Left lobe of liver (tissue), 2 donors: ENCODE results near the gene FAM83F. TPM values are rescaled to one million over a fixed set of nuclear protein-coding genes. Genes with fewer than 3 reads are reported as not detected.

ENCODE experiments used
- ATAC-seq: fragments of 200-7000 bp; cut with Tn5 transposase; one replicate; pipeline ENCODE4 v1.9.1; 2020; ENCODE audit warnings: mild to moderate bottlenecking, moderate library complexity
- DNase-seq: peaks from one replicate; pipeline ENCODE4 v3.0.0-alpha.2; 2020; ENCODE audit warnings: low spot score
- total RNA-seq: library from RNA; stranded (reverse); gene quantifications from one replicate; pipeline ENCODE4 v1.2.1, GENCODE V29; 2021
- donor health status: DM: no; HTN: no; CAD: no; lungs with moderate emphysema.
- donor health status: DM: no; HTN: yes; CAD: no.

The FAM83F gene
- total RNA-seq, 1 donor from 2014 or later: 6.6 TPM

GRCh38 chr22:39992894-39993293 lies 1.9 kb upstream of the FAM83F start:
- peak; percentile 32 for ATAC-seq
- peak; percentile 74 for DNase-seq

DNA sequence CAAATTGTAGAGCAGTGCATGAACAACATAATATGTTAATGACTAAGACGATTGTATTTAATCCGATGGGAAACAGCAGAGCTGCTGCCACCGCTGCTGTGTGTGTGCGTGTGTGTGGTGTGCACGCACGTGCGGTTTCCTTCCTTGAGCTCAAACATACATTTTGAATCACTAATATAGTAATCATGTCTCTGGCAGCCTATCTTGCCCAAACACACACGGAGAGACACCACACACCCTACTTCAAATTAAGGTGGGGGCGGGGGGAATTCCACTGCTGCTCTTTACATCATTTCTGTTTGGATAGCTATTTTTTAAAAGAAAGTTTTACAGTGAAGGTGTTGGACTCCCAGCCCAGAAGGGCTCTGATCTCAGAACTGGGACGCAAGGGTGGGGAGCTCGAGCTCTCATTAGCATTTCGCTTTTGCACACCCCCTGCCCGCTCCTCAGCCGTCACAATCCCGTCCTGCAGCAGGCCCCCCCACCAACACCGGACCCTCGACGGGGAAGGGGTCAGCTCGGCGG lies 651 bp upstream of the FAM83F start:
- no peak for DNase-seq
- no peak for ATAC-seq

DNA sequence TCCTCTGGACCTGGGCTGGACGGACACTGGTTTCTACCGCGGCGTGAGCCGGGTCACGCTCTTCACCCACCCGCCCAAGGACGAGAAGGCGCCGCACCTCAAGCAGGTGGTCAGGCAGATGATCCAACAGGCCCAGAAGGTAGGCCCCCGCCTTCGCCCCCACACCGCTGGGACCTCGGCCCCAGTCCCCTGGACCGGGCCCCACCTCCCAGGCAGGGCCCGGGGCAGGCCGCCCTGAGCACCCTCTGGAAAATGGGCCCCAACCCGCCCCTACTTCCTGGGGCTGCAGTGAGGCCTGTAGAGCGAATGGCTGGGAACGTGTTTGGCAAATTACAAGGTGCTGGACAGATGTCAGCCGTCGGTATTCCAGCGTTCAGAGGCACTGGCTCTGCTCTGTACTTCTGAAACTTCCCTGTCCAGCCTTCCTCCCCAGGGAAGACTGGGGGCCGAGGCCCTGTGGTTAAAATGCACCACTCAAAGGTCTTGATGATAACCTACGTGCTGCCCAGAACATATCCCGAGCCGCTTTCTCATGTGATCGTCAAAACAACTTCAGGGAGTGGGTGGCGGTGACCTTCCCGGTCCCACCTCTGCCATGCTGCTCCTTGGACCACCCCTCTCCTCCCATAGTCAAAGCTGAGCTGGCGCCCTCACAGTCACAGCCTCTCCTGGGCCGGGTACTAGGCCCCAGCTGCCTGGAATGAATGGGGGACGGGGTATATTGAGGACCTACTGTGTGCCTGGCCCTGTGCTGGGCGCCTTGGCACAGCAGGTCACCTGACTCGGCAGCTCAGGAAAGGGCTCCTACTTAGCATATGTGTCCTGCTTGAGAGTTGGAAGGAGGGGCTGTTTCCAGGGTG lies 869 bp downstream of the FAM83F start:
- ATAC-seq (peak; percentile 1), DNase-seq (no peak)

GRCh38 chr22:39996732-39997131 lies 2.0 kb downstream of the FAM83F start:
- ATAC-seq: no peak
- DNase-seq: no peak

- ATAC-seq (no peak), DNase-seq (no peak)
Observed at GRCh38 chr22:39997421-39997820, 2.7 kb downstream of the FAM83F start.

DNA sequence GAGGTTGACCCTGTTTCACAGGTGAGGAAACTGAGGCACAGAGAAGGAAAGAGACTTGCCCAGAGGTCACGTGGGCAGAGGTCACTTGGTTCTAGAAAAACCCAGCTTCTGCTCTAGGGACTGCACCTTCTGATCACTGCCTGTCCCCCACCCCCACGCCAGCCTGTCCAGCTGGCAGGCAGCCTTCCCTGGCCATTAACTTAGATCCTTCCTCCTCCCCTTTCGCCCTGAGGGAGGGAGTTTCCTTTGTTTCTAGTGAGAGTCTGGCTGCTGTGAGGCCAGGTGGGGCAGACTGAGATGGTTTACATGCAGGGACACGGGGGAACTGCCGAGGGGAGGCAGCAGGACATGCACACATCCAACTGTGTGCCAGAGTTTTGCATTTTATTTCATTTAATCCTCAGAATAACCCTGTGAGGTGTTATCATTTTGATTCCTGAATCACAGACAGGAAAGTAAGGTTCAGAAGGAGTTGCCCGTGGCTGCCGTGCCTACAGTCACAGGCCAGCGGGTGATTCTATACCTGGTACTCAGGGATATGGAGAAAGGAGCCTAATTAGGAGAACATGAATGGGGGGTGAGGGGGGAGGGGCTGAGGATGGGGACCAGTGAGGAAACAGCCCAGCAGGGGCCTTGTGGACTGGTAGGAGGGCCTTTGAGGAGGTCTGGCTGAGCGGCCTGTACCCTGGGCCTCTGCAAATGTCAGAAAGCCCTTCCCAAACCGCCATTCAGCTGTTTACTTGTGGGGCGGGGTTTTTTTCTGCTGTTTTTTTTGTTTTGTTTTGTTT lies 3.4 kb downstream of the FAM83F start:
- ATAC-seq (peak; percentile 66), DNase-seq (peak; percentile 81)

GRCh38 chr22:39999144-39999757 lies 4.5 kb downstream of the FAM83F start:
- DNase-seq (peak; percentile 81), ATAC-seq (peak; percentile 36)

DNA sequence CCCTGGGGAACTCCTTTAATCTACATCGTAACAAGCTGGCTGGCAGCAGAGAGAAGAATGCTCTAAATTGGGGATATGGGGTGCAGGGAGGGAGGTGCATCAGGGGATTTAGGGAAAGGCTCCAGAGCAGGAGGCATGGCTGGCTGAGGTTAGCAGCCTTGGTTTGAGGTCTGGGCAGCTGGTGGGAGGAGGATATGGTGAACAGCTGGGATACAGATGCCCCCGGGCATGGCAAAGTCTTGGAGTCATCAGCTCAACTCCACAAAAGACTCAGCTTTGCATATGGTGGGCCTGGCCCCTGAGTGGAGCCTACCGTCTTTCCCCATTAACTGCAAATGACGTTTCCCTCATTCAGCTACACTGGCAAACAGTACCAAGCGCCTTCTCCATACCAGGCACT lies 5.4 kb downstream of the FAM83F start:
- no peak for DNase-seq
- no peak for ATAC-seq

- no peak for ATAC-seq
- DNase-seq: no peak
Observed at GRCh38 chr22:40001106-40001505, 6.4 kb downstream of the FAM83F start.

DNA sequence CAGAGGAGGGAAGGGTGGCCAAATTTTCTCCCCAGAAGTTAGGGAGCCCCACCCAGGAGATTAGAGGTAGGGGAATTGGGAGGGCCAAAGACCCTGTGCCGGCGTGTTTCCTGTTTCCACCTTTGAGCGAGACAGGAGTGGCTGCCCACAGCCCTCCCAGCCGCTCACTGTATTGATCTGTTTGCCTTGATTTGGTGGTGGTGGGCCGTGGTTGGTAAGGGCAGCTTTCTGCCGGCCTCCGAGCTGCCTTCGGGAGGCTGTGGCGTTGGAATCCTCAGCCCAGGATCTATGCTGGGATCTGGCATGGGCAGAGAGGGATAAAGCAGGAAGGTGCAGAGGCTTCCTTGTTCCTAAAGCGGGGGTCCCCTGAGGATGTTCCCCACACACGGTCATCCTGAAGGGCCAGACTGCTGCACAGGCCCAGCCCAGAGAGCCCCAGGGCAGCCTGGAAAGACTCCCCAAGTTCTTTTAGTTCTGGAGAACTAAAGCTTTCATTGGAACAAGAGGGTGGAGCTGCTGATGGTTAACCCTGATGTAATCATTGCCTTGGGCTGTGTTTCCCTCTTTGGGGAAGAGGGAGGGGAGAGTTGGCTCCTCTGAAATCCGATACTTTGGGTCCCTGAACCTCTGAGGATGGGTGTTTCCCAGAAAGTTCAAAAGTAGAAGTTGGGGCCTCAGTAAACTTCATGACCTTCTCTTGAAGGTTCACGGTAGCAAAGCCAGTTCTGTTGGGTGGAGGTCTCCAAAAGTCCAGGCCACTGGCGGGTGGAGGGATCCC lies 7.2 kb downstream of the FAM83F start:
- ATAC-seq: no peak
- no peak for DNase-seq

GRCh38 chr22:40002935-40003715 lies 8.4 kb downstream of the FAM83F start:
- DNase-seq (no peak), ATAC-seq (no peak)

DNA sequence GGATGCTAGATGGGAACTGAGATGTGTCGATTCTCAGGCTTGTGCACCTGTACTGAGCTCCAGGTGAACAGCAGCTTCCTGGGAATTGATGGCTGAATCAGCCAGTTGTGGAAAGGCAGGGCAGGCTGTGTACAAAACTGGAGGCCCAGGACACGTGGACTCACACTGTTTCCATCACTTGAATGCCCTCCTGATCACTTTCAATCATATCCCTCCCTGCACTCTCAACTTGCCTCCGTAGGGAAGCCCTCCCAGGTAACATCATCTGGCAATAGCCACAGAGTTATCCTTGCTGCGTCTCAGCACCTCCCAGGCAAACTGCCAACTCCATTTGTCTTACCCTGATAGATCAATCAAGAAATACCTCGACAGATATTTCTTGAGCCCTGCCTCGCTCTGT lies 10.1 kb downstream of the FAM83F start:
- ATAC-seq (no peak), DNase-seq (no peak)

DNA sequence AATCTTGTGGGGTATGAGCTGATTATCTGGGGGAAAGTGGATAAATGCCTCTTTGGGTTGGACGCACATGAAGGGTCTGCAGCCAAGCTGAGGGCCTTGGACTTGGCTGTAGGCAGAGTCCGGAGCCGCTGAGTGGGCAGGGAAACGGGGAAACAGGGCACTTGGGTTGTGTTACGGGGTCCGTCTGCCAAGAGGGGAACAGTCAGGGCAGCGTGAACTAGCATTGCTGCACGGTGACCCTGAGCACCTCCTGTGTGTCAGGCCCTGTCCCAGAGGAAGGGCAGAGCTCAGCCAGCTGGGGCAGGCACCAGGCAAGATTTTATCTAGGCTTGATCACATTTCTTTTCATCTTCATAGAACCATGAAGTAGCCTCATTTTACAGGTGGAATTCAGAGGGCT lies 11.9 kb downstream of the FAM83F start:
- DNase-seq: no peak

GRCh38 chr22:40007853-40008710 lies 13.3 kb downstream of the FAM83F start:
- peak; percentile 15 for ATAC-seq
- DNase-seq: no peak

More for the DNA sequence above, 11.9 kb downstream of the FAM83F start:
- ATAC-seq: no peak

DNA sequence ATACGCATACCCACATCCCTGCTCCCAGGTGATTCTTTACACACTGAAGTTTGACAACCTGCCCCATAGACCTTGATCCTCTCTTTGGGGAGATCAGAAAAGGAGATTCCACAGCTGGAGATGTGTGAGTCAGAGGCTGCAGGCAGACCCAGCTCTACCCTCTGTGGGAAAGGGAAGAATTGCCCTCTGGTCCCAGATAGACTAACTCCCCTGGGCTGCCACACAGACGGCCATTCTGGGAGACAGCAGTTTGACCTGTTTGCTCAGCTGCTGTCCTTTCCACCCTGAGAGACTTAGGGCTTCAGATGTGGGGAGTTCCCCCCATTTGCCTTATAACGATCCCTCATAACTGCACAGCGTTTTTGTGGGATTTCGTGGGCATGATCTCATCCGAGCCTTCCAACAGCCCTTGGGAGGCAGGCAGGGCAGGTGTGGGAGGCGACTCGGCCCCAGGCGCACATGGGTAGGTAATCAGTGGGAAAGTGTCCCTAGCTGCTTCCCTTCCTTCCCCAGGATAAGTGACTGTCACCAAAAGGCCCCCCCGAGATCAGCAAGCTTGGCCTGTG lies 14.1 kb downstream of the FAM83F start:
- no peak for DNase-seq
- no peak for ATAC-seq

DNA sequence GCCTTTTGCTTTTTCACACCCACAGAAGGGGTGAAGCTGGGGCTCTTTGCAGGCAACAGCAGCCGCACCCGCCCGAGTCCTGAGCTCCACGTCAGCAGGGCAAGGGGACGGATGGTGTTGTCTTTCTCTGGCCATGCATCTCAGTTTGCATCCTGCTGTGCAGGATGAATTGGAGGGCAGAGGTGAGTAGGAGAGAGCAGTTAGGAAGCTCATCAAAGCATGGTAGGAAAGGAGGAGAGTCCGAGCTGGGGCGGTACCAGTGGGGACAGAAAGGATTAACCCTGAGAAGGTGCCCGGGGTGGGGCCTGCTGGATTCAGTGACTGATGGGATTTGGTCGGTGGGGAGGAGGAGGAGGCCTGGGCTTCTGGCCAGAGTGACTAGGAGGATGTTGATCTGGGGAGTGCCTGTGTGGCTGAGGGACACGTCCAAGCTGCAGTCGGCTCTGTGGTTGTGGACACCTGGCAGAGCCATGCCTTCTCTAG lies 14.6 kb downstream of the FAM83F start:
- DNase-seq: no peak

DNA sequence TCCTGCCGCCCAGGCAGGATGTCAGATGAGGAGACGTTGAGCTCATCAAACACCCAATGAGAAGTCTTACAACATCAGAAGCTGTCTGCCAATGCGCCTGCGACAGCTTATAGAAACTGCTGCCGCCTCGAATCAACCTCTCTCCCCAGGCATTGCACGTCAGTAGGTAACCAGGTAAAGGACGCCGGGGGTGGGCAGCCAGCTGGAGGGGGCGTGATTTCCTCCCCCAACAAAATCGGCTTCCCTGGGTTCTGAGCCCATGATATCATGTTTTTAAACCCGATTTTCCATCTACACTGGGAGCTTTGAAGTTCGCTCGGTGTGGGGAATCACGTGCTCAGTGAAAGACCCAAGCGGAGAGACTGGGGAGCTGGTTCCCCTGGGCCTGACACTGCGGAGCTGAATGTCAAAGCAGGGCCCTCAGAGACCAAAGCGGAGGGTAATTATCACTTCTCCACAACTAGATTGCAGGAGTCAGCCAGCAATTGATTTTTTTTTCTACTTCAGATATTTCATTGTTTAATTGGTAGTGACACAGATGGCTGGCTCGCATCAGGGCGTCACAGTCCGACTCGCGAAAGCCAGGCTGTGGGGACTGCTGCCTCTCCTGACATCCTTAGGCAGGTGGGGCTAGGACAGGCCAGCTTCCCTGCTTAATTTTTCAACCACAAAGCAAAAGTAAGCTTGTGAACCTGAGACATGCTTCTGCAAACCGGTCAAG lies 15.4 kb downstream of the FAM83F start:
- no peak for DNase-seq
- no peak for ATAC-seq

More for the DNA sequence above, 14.6 kb downstream of the FAM83F start:
- ATAC-seq: peak; percentile 64

- DNase-seq (no peak), ATAC-seq (no peak)
Observed at GRCh38 chr22:40010746-40011145, 16.0 kb downstream of the FAM83F start.
